Measurements from ENCODE around the gene ERCC8.
"Not testable (repeated sequence)": the region's sequence is repeated elsewhere in the genome, so short reads cannot be mapped to it uniquely, and the experiment has no call there.

The ERCC8 gene, protein sequence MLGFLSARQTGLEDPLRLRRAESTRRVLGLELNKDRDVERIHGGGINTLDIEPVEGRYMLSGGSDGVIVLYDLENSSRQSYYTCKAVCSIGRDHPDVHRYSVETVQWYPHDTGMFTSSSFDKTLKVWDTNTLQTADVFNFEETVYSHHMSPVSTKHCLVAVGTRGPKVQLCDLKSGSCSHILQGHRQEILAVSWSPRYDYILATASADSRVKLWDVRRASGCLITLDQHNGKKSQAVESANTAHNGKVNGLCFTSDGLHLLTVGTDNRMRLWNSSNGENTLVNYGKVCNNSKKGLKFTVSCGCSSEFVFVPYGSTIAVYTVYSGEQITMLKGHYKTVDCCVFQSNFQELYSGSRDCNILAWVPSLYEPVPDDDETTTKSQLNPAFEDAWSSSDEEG

DNA sequence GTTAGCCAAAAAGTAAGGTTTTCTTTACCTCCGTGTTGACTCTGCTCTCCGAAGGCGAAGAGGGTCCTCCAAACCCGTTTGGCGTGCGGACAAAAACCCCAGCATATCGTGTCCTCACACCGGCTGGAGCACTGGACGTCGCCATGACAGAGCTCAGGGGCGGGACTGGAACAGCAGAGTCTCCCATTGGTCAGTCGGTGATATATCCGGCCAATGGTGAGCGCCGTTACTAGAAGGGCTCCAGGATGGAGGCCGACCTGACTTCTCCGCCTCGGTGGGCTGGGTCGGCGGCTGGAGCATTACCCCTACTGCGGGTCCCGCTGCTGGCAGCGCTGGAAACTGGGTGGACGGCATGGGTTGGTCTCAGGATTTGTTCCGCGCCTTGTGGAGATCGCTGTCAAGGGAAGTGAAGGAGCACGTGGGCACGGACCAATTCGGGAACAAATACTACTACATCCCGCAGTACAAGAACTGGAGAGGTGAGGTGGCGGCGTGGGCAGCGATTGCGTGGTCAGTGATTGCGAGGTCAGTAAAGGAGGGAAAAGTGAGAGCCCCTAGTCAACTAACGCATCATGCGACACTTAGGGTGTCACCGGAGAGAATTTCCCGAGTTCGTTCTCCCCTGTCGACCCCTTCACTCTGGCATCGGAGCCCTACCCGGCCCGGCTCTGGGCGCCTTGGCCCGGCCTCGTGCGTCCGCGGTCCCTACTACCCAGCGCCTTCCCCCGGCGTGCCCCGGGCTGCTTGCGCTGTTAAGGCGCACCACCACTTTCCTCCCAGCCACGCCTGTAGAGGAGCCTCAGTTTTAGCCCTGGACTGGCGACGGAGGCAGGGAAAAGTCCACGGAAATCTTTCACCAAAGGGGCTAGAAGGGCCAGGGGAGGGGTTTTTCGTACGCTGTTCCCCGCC is at the start of gene ERCC8, which contains the start of gene NDUFAF2:
Gene ERCC8, minus strand, starts transcription at position 167 of the 909 bp plus-strand sequence. Its CDS starts 62 bp downstream, at position 105.
Gene NDUFAF2, plus strand, starts transcription at position 302 of the 909 bp plus-strand sequence. Its CDS starts 51 bp downstream, at position 353.
- peak; percentile 43 to 96 (median 87) for DNase-seq

DNA sequence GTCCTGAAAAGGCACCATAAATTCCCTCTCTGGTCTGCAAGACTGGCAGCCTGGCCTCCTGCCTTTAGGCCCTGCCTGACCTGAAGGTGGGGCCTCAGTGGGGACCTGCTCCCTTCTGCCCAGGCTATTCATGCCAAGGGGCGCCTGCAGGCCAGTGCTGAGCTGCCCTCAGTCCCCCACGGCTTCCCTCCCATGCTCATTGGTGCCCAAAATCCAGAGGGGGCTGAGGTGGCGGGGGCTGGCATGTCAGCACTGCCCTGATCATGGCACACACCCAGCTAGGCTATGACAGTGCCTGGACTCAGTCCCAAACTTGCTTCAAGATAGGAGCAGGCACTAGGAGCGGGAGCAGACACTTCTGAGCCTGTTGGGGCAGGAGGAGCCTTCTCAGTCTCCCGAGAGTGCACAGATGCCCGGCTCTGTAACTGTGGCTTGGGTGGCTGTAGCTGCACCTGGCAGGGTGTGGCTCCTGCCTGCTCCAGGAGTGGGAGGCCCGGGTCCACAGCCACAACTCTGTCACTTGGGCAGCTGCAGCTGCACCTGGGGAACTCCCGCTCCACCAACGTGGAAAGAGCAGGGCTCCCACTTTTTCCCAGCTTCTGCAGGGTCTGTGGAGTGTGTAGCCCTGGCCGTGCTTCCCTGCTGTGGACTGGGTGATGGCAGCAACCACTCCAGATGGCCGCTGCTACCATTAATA is 49.2 kb upstream of the ERCC8 start:
- DNase-seq, result no peak

DNA sequence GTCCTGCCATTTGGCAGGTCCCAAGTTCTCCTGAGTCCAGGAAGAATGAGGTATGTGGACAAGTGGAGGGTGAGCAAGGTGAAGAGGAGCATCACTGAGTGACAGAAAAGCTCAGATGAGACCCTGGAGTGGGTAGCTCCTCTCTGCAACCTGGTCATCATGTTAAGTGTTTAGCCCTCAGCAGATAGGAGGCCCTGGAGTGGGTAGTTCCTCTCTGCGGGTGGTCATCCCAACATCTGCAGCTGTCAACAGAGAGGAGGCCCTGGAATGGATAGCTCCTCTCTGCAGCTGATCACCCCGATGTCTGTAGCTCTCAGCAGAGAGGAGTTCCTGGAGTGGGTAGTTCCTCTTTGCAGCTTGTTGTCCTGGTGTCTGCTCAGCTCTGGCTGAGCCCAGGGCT is 48.6 kb upstream of the ERCC8 start:
- no peak for DNase-seq

DNA sequence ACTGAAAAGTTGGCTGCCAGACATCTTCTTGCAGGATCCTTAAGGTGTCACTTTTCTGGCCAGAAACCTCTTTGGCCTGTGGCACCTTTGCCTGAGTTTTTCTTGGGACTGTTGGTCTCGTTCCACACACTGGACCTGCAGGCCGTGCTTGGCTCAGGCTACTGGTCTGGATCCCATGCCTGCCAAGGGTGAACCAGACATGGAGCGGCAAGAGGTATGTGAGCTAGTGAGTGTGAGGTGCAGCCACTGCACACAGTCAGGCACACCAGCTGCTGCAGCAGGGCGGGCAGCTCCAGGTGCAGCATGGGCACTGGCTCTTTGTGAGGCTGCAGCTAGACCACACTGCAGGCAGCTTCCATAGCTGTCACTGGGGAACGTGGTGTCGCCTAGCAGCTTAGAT is 48.0 kb upstream of the ERCC8 start:
- DNase-seq, result no peak

DNA sequence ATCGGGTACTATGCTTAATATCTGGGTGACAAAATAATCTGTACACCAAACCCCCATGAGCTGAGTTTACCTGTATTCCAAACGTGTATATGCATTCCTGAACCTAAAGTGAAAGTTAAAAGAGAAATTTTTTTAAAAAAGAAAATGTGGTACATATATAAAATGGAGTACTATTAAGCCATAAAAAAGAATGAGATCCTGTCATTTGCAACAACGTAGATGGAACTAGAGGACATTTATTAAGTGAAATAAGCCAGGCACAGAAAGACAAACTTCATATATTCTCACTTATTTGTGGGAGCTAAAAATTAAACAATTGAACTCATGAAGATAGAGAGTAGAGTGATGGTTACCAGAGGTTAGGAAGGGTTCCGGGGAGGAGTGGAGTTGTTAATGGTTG is 44.9 kb upstream of the ERCC8 start:
- no peak for DNase-seq

DNA sequence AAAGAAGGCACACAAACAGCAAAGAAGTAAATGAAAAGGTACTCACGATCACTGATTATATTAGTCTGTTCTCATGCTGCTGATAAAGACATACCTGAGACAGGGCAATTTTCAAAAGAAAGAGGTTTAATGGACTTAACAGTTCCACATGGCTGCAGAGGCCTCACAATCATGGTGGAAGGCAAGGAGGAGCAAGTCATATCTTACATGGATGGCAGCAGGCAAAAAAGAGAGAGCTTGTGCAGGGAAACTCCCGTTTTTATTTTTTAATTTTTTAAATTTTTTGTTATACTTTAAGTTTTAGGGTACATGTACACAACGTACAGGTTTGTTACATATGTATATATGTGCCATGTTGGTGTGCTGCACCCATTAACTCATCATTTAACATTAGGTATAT is 37.3 kb upstream of the ERCC8 start:
- not testable (repeated sequence) for DNase-seq

DNA sequence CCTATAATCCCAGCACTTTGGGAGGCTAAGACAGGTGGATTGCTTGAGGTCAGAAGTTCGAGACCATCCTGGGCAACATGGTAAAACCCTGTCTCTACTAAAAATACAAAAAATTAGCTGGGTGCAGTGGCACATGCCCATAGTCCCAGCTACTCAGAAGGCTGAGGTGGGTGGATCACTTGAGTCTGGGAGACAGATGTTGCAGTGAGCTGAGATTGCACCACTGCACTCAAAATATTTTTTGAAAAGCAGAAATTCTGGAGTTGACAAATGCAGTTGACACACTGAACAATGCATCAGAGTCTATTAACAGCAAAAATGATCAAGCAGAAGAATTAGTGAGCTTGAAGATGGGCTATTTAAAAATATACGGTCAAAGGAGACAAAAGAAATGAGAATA is 35.6 kb upstream of the ERCC8 start:
- no peak for DNase-seq

DNA sequence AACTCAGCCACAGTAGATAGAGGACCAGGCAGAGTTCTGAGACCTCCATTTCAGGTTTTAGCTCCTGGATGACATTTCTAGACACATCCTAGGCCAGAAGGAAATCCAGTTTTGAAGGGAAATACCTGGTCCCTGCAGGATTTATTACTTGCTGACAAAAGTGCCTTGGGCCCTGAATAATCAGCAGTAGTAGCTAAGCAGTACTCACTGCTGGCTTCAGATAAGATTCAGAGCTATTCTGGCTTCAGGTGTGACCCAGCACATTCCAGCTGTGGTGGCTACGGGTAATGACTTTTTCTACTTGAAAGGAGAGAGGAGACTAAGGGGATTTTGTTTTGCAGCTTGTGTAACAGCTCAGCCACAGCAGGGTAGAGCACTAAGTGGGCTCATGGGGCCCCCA is 34.1 kb upstream of the ERCC8 start:
- no peak for DNase-seq

DNA sequence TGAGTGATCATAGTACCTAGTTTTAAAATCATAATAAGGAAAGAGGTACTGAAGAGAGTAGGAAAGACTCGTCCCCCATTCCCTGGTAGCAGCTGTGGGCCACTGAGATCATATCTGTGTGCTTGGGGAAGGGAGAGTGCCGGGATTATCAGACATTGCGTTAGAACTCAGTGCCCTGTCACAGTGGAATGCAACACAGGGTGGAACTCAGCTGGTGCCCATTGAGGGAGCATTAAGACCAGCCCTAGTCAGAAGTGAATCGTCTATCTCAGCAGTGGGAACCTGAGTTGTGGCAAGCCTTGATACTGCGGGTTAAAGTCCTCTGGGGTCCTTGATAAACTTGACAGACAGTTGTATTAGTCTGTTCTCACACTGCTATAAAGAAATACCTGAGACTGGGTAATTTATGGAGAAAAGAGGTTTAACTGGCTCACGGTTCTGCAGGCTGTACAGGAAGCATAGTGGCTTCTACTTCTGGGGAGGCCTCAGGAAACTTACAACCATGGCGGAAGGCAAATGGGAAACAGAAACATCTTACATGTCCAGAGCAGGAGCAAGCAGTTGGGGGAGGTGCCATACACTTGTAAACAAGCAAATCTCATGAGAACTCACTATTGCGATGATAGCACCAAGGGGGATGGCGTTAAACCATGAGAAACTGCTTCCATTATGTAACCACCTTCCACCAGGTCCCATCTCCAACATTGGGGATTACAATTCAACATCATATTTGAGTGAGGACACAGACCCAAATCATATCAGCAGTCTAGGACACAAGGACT is 33.3 kb upstream of the ERCC8 start:
- DNase-seq, result no peak

DNA sequence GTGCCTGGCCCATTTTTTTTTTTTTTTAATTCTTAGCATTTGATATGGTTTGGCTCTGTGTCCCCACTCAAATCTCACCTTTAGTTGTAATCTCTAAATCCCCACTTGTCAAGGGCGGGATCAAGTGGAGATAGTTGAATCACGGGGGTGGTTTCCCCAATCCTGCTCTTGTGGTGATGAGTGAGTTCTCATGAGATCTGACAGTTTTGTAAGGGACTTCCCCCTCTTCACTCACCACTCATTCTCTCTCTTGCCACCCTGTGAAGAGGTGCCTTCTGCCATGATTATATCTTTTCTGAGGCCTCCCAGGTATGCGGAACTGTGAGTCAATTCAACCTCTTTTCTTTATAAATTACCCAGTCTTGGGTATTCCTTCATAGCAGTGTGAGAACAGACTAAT is 27.4 kb upstream of the ERCC8 start:
- DNase-seq, result no peak

DNA sequence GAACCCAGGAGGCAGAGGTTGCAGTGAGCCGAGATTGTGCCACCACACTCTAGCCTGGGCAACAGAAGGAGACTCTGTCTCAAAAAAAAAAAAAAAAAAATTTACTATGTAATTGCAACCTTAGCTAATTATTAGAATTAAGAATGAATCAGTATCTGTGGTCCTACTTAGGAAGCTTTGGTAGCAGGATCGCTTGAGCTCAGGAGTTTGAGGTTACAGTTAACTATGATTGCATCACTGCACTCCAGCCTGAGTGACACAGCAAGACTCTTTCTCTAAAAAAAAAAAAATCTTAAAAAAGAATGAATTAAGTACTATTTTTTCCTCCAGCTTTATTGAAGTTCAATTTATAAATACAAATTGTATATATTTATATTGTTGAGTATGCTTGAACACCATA is 16.8 kb upstream of the ERCC8 start:
- DNase-seq, result no peak

DNA sequence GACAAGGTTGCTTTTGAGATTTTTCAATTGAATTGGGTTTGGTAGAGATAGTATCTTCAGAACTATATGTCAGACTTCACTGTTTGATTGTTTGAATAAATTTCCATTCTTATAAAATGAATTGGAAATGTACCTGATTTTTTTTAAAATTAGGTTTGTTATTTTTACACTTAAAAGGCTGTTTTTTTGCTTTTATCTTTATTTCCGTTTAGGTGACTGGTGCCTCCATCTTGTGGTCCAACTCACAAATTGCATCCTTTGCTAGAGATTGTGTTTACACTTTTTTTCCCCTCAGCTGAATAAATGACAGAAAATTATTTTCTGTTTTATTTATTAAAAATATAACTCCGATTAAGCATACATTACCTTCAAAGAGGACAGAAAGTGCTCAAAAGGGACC is 15.7 kb upstream of the ERCC8 start:
- DNase-seq, result peak in 1 of 56 donors; percentile 1

DNA sequence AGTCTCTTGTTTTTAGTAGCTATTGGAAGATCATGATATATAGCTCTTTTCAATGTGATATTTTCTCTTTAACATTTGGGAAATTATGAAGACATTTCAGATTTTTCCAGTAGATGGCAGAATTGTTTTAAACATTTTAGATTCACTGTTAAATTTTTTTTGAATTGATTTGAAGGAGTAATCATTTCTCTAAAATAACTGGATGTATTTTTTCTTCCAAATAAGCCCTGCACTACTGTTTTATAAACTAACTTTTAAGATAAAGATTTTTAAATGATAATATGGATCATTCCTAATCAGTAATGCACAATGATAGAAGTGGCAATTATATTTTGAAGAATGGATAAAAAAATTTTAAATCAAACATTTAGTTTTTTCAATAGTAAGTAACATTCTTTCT is 14.3 kb upstream of the ERCC8 start:
- no peak for DNase-seq

DNA sequence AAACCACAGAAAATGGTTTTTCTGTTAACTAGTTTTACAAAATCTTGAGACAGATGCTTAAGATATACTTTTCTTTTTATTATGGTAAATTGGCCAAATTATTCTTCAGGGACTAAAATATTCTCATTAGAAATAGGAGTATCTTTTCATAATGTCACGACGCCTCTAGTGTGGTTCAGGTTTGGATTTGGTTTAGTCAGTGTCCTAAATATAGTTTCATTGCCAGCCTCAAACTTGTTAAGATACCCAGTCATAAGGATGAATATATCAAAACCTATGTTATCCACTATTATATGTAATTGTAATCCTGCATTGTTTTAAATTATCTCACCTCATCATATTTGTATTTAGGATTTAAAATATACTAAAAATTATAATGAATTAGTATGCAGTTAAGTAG is 13.8 kb upstream of the ERCC8 start:
- DNase-seq, result no peak

DNA sequence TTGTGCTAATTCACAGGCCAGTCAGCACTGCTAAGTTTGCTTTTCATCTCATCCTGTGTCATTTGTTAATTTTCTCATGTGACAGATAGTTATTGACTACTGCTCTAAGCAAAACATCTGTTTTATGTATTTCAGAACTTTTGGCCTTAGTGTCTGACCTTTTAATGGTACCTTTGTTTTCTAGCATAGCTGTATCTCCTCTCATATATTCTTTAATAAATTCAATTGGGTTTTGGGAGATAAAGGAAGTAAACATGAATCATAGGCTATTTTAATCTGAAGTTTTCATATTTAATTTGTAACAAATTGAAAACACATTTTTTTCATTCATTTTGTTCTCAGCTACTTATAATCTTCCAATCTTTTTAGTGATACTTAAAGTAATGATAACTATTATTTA is 13.2 kb upstream of the ERCC8 start:
- no peak for DNase-seq

DNA sequence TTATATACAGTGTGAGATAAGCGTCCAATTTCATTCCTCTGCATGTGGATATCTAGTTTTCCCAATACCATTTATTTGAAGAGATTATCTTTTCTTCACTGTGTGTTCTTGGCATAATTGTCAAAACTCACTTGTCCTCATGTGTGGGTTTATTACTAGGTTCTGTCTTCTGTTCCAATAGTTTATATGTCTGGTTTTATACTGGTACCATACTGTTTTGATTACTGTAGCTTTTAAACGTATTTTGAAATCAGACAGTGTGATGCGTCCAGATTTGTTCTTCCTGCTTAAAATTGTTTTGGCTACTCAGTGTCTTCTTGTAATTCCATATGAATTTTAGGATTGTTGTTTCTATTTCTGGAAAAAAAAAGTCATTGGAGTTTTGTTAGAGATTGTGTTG is 10.4 kb upstream of the ERCC8 start:
- no peak for DNase-seq

DNA sequence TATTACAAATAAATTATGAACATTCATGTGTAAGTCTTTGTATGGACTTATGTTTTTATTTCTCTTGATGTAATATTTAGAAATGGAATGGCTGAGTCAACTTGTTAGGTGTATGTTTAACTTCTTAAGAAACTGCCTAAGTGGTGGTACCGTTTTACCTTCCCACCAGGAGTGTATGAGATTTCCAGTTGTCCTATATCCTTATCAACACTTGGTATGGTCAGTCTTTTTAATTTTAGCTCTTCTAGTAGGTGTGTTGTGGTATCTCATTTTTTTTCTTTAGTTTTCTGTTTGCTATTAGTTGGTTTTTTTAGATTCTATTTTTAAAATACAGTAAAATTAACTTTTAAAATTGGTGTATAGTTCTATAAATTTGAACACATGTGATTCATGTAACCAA is 3.9 kb upstream of the ERCC8 start:
- DNase-seq, result no peak

DNA sequence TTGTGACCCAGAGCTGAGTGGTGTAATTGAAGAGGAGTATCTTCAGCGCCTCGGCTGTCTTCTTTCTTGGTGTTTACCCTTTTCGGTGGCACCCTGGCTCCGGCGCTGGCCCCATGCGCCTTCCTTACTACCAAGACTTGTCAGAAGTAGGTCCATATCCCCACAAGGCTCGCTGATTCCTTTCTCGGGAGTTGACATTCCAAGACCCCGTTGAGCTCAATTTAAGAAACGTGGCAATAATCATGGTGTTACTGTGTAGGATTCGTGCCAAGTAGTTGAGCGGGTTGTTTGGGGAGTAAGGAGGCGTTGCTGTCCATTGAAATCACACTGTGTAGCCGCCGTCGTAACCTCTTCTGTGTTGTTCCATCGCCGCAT is 930 bp upstream of the ERCC8 start:
- DNase-seq, result peak in 27 of 56 donors; percentile 4 to 57 (median 38)

DNA sequence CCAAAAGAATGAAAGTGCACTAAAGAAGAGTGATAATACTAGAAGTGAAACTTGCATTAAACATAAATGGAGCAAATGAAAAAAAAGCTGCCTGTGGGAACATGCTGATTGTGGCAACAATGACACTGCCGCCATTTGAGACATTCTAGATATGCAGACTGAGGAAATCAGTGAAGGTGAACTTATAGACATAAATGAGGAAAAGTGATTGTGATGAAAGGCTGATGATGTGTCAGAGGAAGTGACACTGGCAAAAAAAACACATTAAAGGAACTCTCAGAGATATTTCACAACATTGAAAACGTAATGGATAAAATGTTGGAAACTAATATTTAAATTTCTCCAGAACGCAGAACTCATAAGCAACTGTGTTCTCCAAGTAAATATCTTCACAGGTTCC is 1.2 kb downstream of the ERCC8 start:
- DNase-seq, result no peak

DNA sequence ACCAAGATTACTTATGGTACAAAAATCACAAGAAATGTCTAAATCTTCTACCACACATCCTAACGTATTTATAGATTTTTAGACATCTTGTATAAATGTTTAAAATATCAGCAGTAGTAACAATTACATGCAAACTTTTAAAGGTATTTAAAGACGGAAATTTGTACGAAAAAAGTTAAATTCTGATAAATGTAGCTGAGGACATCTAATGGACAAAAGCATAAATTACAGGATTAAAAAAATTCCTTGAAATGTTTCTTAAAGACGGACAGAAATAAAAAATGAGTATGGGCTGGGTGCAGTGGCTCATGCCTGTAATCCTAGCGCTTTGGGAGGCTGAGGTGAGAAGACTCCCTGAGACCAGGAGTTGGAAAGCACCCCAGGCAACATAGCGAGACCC is 15.8 kb downstream of the ERCC8 start:
- DNase-seq, result no peak

DNA sequence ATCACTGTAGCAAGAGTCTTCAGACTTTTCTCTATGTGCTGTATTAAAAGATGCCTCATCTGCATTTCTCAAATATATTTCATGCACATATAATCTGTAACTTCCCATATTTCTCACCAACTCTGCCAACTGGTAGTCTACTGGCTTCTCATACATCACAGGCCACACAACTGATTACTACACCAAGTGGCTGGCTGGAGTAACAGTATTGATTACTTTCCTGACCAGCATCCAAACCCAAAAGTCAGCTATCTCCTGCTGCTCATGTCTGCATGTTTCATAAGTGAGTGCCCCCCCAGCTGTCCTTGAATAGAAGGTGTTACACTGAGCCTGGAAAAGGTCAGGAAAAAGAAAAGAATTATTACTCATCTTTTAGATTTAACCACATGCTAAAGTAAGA is 17.4 kb downstream of the ERCC8 start:
- DNase-seq, result no peak
